ENCODE results near the gene PPP2R2C.

DNA sequence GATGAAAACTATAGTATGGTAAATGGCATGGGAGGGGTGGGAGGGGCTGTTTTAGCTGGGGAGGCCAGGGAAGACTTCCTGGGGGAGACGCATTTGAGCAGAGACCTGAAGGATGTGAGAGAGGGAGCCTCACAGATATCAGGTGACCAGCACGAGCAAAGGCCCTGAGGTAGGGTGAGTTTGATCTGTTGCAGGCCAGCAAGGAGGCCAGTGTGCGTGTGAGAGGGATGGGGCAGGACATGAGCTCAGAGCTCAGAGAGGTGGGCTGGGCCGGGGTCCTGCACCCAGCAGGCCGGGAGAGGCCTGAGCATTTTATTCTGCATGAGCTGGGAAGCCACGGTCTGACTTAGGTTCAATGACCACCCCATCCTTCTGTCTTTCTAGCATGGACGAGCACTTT lies 80.0 kb downstream of the PPP2R2C start:
- TF ChIP-seq, protein P1, sequence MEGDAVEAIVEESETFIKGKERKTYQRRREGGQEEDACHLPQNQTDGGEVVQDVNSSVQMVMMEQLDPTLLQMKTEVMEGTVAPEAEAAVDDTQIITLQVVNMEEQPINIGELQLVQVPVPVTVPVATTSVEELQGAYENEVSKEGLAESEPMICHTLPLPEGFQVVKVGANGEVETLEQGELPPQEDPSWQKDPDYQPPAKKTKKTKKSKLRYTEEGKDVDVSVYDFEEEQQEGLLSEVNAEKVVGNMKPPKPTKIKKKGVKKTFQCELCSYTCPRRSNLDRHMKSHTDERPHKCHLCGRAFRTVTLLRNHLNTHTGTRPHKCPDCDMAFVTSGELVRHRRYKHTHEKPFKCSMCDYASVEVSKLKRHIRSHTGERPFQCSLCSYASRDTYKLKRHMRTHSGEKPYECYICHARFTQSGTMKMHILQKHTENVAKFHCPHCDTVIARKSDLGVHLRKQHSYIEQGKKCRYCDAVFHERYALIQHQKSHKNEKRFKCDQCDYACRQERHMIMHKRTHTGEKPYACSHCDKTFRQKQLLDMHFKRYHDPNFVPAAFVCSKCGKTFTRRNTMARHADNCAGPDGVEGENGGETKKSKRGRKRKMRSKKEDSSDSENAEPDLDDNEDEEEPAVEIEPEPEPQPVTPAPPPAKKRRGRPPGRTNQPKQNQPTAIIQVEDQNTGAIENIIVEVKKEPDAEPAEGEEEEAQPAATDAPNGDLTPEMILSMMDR (conservative IDR thresholded peaks at IDR 0.05; ENCODE audit: low read depth, low read length) = no peak
- TF ChIP-seq EZH2 (IDR thresholded peaks at IDR 0.05; ENCODE audit: low read length, unreplicated experiment) = no peak

Measured in PC-3 (cell line).